Stimulated activated naive CD8-positive, alpha-beta T cell treated with anti-CD3 and anti-CD28 coated beads, Interleukin-15, amount 100 ng/mL, for 72 hours (primary cell): Measurements from ENCODE around the gene SHFL.
A peak's percentile ranks its signal among the peaks of the same experiment; 100 is the strongest.

Source experiments
- ATAC-seq: fragments of 150-1000 bp; cut with Tn5 transposase; 2 replicates; pipeline ENCODE4 v1.10.0; 2021; ENCODE audit warnings: mild to moderate bottlenecking, moderate library complexity
- DNase-seq, 2 donors: peaks; one replicate each; pipeline ENCODE4 v3.0.0; 2021 to 2022
- H3K27ac Mint-ChIP-seq, 2 donors: one replicate each; pipeline ENCODE4 v1.8.0; 2022; ENCODE audit warnings: mild to moderate bottlenecking in 2 of 2, mixed read lengths in 2 of 2, moderate library complexity in 2 of 2
- H3K27me3 Mint-ChIP-seq: one replicate; pipeline ENCODE4 v1.8.0; 2022; ENCODE audit warnings: mixed read lengths
- H3K4me1 Mint-ChIP-seq: one replicate; pipeline ENCODE4 v1.8.0; 2022; ENCODE audit warnings: mild to moderate bottlenecking, mixed read lengths
- H3K4me3 Mint-ChIP-seq, 2 donors: one replicate each; pipeline ENCODE4 v1.8.0; 2022; ENCODE audit warnings: mild to moderate bottlenecking in 2 of 2, mixed read lengths in 2 of 2, moderate library complexity in 1 of 2
- H3K9me3 Mint-ChIP-seq, 2 donors: one replicate each; pipeline ENCODE4 v1.8.0; 2022; ENCODE audit warnings: mixed read lengths in 2 of 2

SHFL gene

GRCh38 chr19:10078329-10078728 lies 7.8 kb upstream of the SHFL start:
- Mint-ChIP-seq H3K27me3 (peaks cover 9% of the 10 kb centered on the region), H3K4me3 (no peak overlapping the region), H3K27ac (no peak overlapping the region), H3K4me1 (no peaks in the 10 kb centered on the region), H3K9me3 (peaks cover 0 to 9% of the 10 kb centered on the region in 2 donors)
- ATAC-seq = no peak
- no peak for DNase-seq

DNA sequence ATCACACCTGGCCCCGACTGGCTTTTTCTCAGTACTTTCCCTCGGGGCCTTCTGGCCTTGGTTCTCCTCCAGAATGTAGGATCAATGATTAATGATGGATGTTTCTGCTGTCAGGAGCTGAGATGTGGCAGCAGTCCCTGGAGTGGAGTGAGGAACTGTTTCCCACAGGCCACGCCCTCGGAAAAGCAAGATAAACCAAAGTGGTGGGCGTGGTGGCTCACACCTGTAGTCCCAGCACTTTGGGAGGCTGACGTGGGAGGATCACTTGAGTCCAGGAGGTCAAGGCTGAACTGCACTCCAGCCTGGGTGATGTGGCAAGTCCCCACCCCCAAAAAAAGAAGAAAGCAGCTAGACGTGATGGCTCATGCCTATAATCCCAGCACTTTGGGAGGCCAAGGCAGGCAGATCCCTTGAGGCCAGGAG lies 7.1 kb upstream of the SHFL start:
- no peak overlapping the region for H3K4me3 Mint-ChIP-seq
- H3K9me3 Mint-ChIP-seq = peaks cover 0 to 3% of the 10 kb centered on the region in 2 donors
- H3K4me1 Mint-ChIP-seq = no peaks in the 10 kb centered on the region
- ATAC-seq (no peak), DNase-seq (no peak)
- peak overlapping the region in 1 of 2 donors; percentile 79 for H3K27ac Mint-ChIP-seq
- H3K27me3 Mint-ChIP-seq = peaks cover 9% of the 10 kb centered on the region

GRCh38 chr19:10083911-10084310 lies 2.2 kb upstream of the SHFL start:
- Mint-ChIP-seq H3K27ac (no peak overlapping the region), H3K4me1 (peaks cover 13% of the 10 kb centered on the region), H3K9me3 (no peaks in the 10 kb centered on the region), H3K27me3 (no peaks in the 10 kb centered on the region), H3K4me3 (no peak overlapping the region)
- DNase-seq (no peak), ATAC-seq (no peak)

DNA sequence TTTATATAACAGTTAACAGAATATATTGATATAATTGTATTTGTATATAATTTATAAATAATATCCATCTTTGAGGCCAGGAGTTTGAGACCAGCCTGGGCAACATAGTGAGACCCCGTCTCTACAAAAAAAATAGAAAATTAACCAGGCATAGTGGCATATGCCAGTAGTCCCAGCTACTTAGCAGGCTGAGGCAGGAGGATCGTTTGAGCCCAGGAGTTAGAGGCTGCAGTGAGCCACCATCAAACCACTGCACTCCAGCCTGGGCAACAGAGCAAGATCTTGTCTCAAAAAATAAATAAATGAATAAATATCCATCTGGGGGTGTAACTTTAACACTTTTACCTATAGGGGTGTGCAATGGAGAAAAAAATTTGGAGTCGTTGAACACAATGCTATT lies 1.3 kb upstream of the SHFL start:
- H3K27ac Mint-ChIP-seq = no peak overlapping the region
- no peaks in the 10 kb centered on the region for H3K27me3 Mint-ChIP-seq

GRCh38 chr19:10086591-10087192 lies 575 bp downstream of the SHFL start:
- H3K4me1 Mint-ChIP-seq = peaks cover 21% of the 10 kb centered on the region
- no peaks in the 10 kb centered on the region for H3K9me3 Mint-ChIP-seq
- DNase-seq (peak in 1 of 2 donors; percentile 54), ATAC-seq (peak; percentile 46)
- H3K4me3 Mint-ChIP-seq = peak overlapping the region; percentile 88 to 90
- no peaks in the 10 kb centered on the region for H3K27me3 Mint-ChIP-seq
- peak overlapping the region; percentile 33 to 93 for H3K27ac Mint-ChIP-seq

More for the DNA sequence above, 1.3 kb upstream of the SHFL start:
- Mint-ChIP-seq H3K4me1 (peaks cover 18% of the 10 kb centered on the region), H3K4me3 (peak overlapping the region in 1 of 2 donors; percentile 88), H3K9me3 (no peaks in the 10 kb centered on the region)
- no peak for DNase-seq
- ATAC-seq = no peak

DNA sequence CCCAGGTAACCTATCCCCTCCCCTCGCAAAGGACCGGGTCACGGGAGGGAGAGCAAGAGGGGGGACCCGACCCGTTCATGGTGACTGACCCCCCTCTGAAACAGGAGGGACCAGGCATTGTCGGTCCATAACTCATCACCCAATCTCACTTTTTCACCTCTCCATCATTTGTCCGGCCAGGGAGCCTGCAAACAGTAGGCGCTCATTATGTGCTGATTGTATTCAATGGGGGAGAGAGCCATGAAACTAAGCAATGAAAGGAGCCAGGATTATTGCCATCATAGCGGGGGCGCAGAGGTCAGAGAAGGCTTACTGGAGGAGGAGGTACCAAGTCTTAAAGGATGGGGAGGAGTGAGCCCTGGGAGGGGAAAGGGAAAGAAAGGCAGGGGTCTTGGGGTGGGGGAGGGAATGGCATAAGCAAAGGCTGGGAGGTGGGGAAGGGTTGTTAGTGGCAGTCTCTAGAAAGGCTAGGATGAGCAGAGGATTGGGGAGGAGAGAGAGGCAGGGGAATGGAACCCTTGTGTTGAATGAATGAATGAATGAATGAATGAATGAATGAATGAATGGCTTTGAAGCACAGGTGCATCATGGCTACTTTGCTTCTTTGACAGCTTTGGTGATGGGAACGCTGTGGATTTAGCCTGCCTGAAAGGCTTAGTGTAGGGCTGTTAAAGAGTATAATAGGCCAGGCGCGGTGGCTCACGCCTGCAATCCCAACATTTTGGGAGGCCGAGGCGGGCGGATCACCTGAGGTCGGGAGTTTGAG lies 1.4 kb downstream of the SHFL start:
- ATAC-seq (no peak), DNase-seq (no peak)
- Mint-ChIP-seq H3K4me1 (peaks cover 26% of the 10 kb centered on the region), H3K4me3 (peak overlapping the region; percentile 88 to 90), H3K9me3 (no peaks in the 10 kb centered on the region), H3K27ac (no peak overlapping the region), H3K27me3 (no peaks in the 10 kb centered on the region)

GRCh38 chr19:10088949-10089554 lies 2.9 kb downstream of the SHFL start:
- Mint-ChIP-seq H3K27ac (no peak overlapping the region), H3K4me1 (peaks cover 26% of the 10 kb centered on the region), H3K27me3 (no peaks in the 10 kb centered on the region), H3K4me3 (no peak overlapping the region), H3K9me3 (no peaks in the 10 kb centered on the region)
- ATAC-seq (no peak), DNase-seq (no peak)

DNA sequence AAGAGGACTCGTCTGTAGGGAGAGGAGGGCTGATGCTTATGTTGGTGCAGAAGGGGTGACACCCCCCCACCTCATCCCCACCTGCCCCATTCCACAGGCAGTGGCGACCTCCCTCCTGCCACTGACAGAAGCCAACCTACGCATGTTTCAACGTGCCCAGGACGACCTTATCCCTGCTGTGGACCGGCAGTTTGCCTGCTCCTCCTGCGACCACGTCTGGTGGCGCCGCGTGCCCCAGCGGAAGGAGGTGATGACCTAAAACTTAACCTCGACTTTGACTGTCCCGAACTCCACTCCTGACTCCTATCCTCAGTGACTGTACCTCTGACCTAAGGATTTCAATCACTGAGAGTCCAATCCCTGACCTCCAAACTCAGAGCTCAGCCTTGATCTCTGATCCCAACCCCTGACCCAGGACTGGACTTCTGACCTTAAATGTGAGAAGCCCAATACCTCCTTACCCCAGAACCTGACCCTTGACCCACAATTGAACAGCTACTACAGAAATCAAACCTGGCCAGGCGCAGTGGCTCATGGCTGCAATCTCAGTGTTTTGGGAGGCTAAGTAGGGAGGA lies 3.8 kb downstream of the SHFL start:
- Mint-ChIP-seq H3K27me3 (no peaks in the 10 kb centered on the region), H3K4me1 (peaks cover 26% of the 10 kb centered on the region), H3K27ac (peak overlapping the region in 1 of 2 donors; percentile 78), H3K9me3 (no peaks in the 10 kb centered on the region), H3K4me3 (no peak overlapping the region)
- DNase-seq (no peak), ATAC-seq (no peak)

GRCh38 chr19:10091370-10091687 lies 5.2 kb downstream of the SHFL start:
- Mint-ChIP-seq H3K27ac (no peak overlapping the region), H3K9me3 (no peaks in the 10 kb centered on the region), H3K4me1 (peaks cover 29% of the 10 kb centered on the region), H3K4me3 (no peak overlapping the region), H3K27me3 (no peaks in the 10 kb centered on the region)
- ATAC-seq (no peak), DNase-seq (no peak)

DNA sequence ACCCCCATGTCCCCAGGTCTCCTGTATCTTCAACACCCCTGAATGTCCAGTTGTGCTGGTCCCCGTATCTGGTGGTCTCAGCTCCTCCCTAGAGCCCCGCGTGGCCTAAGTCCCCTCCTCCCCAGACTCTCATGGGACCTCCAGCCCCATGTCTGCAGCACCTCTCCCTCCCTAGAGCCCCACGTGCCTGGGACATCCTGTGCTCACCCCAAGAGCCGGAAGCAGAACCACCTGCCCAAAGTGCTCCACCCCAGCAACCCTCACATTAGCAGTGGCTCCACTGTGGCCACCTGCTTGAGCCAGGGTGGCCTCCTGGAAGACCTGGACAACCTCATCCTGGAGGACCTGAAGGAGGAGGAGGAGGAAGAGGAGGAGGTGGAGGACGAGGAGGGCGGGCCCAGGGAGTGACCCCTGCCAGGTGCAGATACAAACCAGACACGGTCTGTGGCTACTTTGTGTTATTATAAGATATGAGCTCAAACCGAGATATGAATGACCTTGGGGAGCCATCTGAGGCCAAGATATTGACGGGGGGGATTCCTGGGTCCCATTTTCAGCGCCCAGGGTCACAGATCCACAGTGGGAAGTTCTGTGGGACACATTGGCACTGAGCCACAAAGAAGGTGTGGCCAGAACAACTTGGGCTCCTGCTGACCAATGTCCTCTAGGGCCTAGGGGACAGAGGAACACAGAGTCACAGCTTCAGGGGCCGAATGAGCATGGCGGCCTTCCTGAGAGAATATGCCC lies 6.0 kb downstream of the SHFL start:
- DNase-seq (no peak), ATAC-seq (no peak)
- Mint-ChIP-seq H3K9me3 (no peaks in the 10 kb centered on the region), H3K27ac (peak overlapping the region; percentile 9 to 91), H3K4me3 (no peak overlapping the region), H3K4me1 (peaks cover 30% of the 10 kb centered on the region), H3K27me3 (no peaks in the 10 kb centered on the region)

DNA sequence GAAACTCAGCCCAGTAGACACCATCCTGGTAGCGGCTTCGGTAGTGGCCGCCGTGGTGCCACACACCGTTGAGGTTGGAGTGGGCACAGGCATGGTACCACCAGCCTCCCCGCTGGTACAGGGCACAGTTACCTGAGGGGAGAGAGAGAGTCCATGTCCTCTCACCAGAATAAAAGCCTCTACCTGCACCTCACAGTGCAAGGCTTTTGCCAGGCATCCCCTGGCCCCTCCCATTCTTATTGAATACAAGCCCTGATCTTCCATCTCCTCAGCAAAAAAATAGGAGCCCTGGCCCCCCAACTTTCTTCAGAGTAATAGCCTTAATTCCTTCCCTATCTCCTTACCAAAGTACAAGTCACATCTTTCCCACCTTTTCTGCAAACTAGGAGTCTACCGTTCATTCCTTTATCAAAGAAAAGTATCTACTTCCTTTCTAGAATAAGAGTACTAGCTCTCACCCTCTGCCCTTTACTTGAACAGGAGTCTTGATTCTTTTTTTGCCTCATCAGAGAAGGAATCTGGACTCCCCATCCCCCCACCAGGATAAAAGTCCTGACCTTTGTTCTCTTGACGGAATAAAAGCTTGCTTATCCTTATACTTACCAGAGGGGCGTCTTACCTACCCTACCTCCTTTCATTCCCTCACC lies 6.7 kb downstream of the SHFL start:
- Mint-ChIP-seq H3K4me1 (peaks cover 28% of the 10 kb centered on the region), H3K9me3 (no peaks in the 10 kb centered on the region), H3K4me3 (no peak overlapping the region), H3K27me3 (no peaks in the 10 kb centered on the region), H3K27ac (no peak overlapping the region)
- ATAC-seq (no peak), DNase-seq (no peak)

GRCh38 chr19:10093295-10094186 lies 7.4 kb downstream of the SHFL start:
- DNase-seq (no peak), ATAC-seq (no peak)
- Mint-ChIP-seq H3K27ac (no peak overlapping the region), H3K4me1 (peaks cover 33% of the 10 kb centered on the region), H3K9me3 (no peaks in the 10 kb centered on the region), H3K27me3 (no peaks in the 10 kb centered on the region), H3K4me3 (no peak overlapping the region)

DNA sequence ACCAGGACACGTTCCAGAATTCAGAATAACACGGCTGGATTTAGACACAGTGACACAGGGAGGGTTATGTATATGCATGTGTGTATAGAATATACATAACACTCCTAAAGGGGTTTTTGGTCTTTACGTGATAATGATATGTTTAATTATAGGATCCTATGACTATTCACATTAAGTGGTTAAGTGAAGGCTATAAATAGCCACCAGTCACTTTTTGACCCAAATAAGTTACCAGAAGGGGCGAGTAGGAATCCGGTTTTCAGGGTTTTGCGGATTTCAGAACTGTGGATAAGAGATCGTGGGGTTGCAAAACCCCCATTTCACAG lies 9.5 kb downstream of the SHFL start:
- peak overlapping the region; percentile 65 to 71 for H3K27ac Mint-ChIP-seq
- ATAC-seq (no peak), DNase-seq (no peak)
- peaks cover 47% of the 10 kb centered on the region for H3K4me1 Mint-ChIP-seq
- peak overlapping the region; percentile 21 to 42 for H3K4me3 Mint-ChIP-seq
- H3K27me3 Mint-ChIP-seq = no peaks in the 10 kb centered on the region
- H3K9me3 Mint-ChIP-seq = no peaks in the 10 kb centered on the region

DNA sequence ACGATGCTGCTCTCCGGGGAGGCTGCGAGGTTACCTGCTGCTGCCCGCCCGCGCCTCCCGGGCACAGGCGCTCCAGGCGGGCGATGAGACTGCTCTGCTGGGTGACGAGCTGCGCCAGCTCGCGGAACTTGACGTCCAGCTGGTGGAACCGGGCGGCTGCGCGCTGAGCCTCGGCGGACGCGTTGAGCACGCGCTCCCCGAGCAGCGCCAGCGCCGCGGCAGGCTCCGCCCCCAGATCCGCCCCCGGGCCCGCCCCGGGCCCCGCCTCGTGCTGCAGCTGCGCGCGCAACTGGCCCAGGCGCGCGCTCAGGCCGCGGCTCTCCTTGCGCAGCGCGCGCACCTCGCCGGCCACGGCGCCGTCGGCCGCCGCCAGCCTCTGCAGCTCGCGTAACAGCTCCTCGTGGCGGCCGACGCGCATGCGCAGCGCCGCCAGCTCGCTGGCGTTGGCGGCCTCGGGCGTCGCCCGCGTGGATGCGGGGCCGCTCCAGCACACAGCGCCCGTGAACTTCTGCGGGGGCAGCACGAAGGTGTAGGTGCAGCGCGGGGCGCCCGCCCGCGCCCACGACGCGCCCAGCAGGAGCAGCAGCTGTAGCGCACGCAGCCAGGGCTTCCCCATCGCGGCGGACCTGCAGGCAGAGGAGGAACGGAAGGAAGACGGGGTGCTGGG lies 10.0 kb downstream of the SHFL start:
- peak overlapping the region; percentile 55 to 77 for H3K4me3 Mint-ChIP-seq
- no peaks in the 10 kb centered on the region for H3K27me3 Mint-ChIP-seq
- H3K27ac Mint-ChIP-seq = peak overlapping the region; percentile 65 to 71
- ATAC-seq (peak; percentile 94), DNase-seq (peak; percentile 89 to 93)
- no peaks in the 10 kb centered on the region for H3K9me3 Mint-ChIP-seq
- peaks cover 52% of the 10 kb centered on the region for H3K4me1 Mint-ChIP-seq
